Breast epithelium (tissue), 4 donors: ENCODE data around the gene SBK1. TPM values are rescaled to one million over a fixed set of nuclear protein-coding genes. Genes with fewer than 3 reads are reported as not detected.

Source experiments
- DNase-seq, 2 donors: peaks; one replicate each; pipeline ENCODE4 v3.0.0-alpha.2; 2019; ENCODE audit warnings: low spot score in 2 of 2
- H3K27ac ChIP-seq, 2 donors: fragments of 200-600 bp; sonication (generic) in 1 of 2; one replicate each; pipeline ENCODE4 v1.5.1; 2016 to 2019; ENCODE audit warnings: mild to moderate bottlenecking in 1 of 2
- H3K27me3 ChIP-seq, 2 donors: fragments of 200-600 bp; sonication (generic) in 1 of 2; one replicate each; pipeline versions ENCODE4 v1.5.1 to v1.6.0; 2017 to 2019; ENCODE audit warnings: control low read depth in 1 of 2, mild to moderate bottlenecking in 1 of 2
- H3K36me3 ChIP-seq: fragments of 200-600 bp; one replicate; pipeline ENCODE4 v1.5.1; 2019
- H3K4me1 ChIP-seq, 2 donors: fragments of 200-600 bp; sonication (generic); one replicate each; pipeline ENCODE4 v1.5.1; 2016 to 2019; ENCODE audit warnings: control low read depth in 1 of 2
- H3K4me3 ChIP-seq, 3 donors: fragments of 200-600 bp; sonication (generic); 1 replicate in 2 of 3; 2 replicates in 1 of 3; pipeline ENCODE4 v1.5.1; 2016 to 2019; ENCODE audit warnings: mild to moderate bottlenecking in 3 of 3, moderate library complexity in 2 of 3
- H3K9me3 ChIP-seq, 2 donors: fragments of 200-600 bp; sonication (generic) in 1 of 2; one replicate each; pipeline ENCODE4 v1.5.1; 2016 to 2019; ENCODE audit warnings: control low read depth in 1 of 2
- CTCF ChIP-seq, 3 donors: fragments of 450-650 bp; IDR thresholded peaks; one replicate each; pipeline ENCODE4 v1.5.1; 2016 to 2017; ENCODE audit warnings: antibody characterized with exemption in 3 of 3, mild to moderate bottlenecking in 3 of 3, moderate library complexity in 3 of 3
- POLR2A ChIP-seq: fragments of 450-650 bp; IDR thresholded peaks from one replicate; pipeline ENCODE4 v1.6.1; 2016; ENCODE audit warnings: antibody characterized with exemption, mild to moderate bottlenecking, moderate library complexity
- POLR2AphosphoS5 ChIP-seq, 3 donors: sonication (generic); formaldehyde crosslinking; IDR thresholded peaks; one replicate each; pipeline ENCODE4 v1.6.1; 2017; ENCODE audit warnings: antibody characterized with exemption in 3 of 3
- intact Hi-C: fragments of 100-400 bp; cut with DNase I; formaldehyde crosslinking; loops from one replicate; pipeline ENCODE4 v1.15.1; 2023; ENCODE audit warnings: low total_unique reads
- total RNA-seq, 3 donors: library from RNA; depleted of rRNA; stranded (reverse); fragments of >200 nt; gene quantifications; one replicate each; pipeline ENCODE4 v1.1.0, GENCODE V29; 2016

The SBK1 gene
- total RNA-seq, 3 donors from 2014 or later: 0.16 to 1.5 (median 1.3) TPM

- Histone ChIP-seq H3K4me3 (no peak overlapping the region), H3K4me1 (no peaks in the 10 kb centered on the region), H3K9me3 (no peaks in the 10 kb centered on the region), H3K36me3 (no peaks in the 10 kb centered on the region), H3K27me3 (peaks cover 0 to 7% of the 10 kb centered on the region in 2 donors), H3K27ac (no peak overlapping the region)
- DNase-seq: no peak
- no peak for TF ChIP-seq CTCF (IDR thresholded peaks at IDR 0.05)
- no peak for TF ChIP-seq POLR2A
- no peak for TF ChIP-seq POLR2AphosphoS5 (IDR thresholded peaks at IDR 0.05)
- intact Hi-C loops: no loop called here
These were observed 18.8 kb upstream of the SBK1 start for GRCh38 chr16:28273511-28273910.

GRCh38 chr16:28274676-28275075, 17.6 kb upstream of the SBK1 start:
- no peak for TF ChIP-seq POLR2AphosphoS5 (IDR thresholded peaks at IDR 0.05)
- TF ChIP-seq POLR2A: no peak
- TF ChIP-seq CTCF (IDR thresholded peaks at IDR 0.05): no peak
- Histone ChIP-seq H3K27ac (no peak overlapping the region), H3K4me1 (no peaks in the 10 kb centered on the region), H3K4me3 (no peak overlapping the region), H3K9me3 (no peaks in the 10 kb centered on the region), H3K36me3 (no peaks in the 10 kb centered on the region), H3K27me3 (peaks cover 0 to 7% of the 10 kb centered on the region in 2 donors)
- DNase-seq: no peak
- intact Hi-C loops: loop anchor here (5.0 kb wide), 1 partner anchor 48 kb away; no protein-coding TSS in a partner anchor

GRCh38 chr16:28276301-28276700, 16.0 kb upstream of the SBK1 start:
- Histone ChIP-seq H3K9me3 (no peaks in the 10 kb centered on the region), H3K36me3 (no peaks in the 10 kb centered on the region), H3K4me1 (no peaks in the 10 kb centered on the region), H3K27ac (no peak overlapping the region), H3K4me3 (no peak overlapping the region), H3K27me3 (peaks cover 0 to 7% of the 10 kb centered on the region in 2 donors)
- no peak for DNase-seq
- TF ChIP-seq POLR2A (no peak), POLR2AphosphoS5 (IDR thresholded peaks at IDR 0.05) (no peak), CTCF (IDR thresholded peaks at IDR 0.05) (no peak)
- intact Hi-C loops: loop anchor here (5.0 kb wide), 1 partner anchor 46 kb away; no protein-coding TSS in a partner anchor

- H3K9me3 ChIP-seq: no peaks in the 10 kb centered on the region
- TF ChIP-seq POLR2AphosphoS5 (IDR thresholded peaks at IDR 0.05) (no peak), CTCF (IDR thresholded peaks at IDR 0.05) (peak; percentile 83 to 96 (median 92))
- intact Hi-C loops: loop anchor here (5.0 kb wide), 1 partner anchor 45 kb away; no protein-coding TSS in a partner anchor
- H3K27ac ChIP-seq: no peak overlapping the region
- peak; percentile 78 to 86 for DNase-seq
- H3K36me3 ChIP-seq: no peaks in the 10 kb centered on the region
- H3K4me3 ChIP-seq: peak overlapping the region; percentile 18 to 75 (median 51)
- no peaks in the 10 kb centered on the region for H3K4me1 ChIP-seq
- H3K27me3 ChIP-seq: peaks cover 0 to 7% of the 10 kb centered on the region in 2 donors
These were observed 14.6 kb upstream of the SBK1 start for GRCh38 chr16:28277537-28278388.

GRCh38 chr16:28279006-28279405, 13.3 kb upstream of the SBK1 start:
- no peaks in the 10 kb centered on the region for H3K9me3 ChIP-seq
- intact Hi-C loops: loop anchor here (5.0 kb wide), 1 partner anchor 43 kb away; no protein-coding TSS in a partner anchor
- H3K36me3 ChIP-seq: no peaks in the 10 kb centered on the region
- H3K4me1 ChIP-seq: no peaks in the 10 kb centered on the region
- peaks cover 0 to 7% of the 10 kb centered on the region in 2 donors for H3K27me3 ChIP-seq
- no peak overlapping the region for H3K27ac ChIP-seq
- H3K4me3 ChIP-seq: no peak overlapping the region
- TF ChIP-seq CTCF (IDR thresholded peaks at IDR 0.05) (no peak), POLR2AphosphoS5 (IDR thresholded peaks at IDR 0.05) (no peak), POLR2A (no peak)
- no peak for DNase-seq
